KG1 (cell line): Measurements from ENCODE around the gene EPHB2.

Source experiments
- DNase-seq: peaks from one replicate; lab custom pipeline; 2025; lab: John Stamatoyannopoulos, UW

The EPHB2 gene

DNA sequence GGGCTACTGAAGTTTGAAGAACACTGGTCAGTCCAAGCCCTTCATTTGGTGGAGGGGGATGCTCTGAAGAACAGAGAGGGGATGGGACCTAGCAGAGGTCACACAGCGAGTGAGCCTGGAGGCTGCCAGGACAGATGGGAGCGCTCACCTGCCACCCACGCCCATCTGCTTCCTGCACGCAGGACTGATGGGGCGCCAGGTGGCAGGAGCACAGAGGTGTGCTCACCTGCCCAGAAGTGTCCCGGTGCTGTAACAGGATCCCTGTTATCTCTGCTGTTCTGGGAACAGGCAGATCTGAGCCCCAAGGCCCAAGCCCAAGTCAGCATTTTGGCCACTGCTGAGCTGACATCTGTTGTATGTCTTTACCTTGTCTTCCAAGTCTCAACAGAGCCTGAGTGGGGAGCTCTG is 40.5 kb downstream of the EPHB2 start:
- DNase-seq = no peak

DNA sequence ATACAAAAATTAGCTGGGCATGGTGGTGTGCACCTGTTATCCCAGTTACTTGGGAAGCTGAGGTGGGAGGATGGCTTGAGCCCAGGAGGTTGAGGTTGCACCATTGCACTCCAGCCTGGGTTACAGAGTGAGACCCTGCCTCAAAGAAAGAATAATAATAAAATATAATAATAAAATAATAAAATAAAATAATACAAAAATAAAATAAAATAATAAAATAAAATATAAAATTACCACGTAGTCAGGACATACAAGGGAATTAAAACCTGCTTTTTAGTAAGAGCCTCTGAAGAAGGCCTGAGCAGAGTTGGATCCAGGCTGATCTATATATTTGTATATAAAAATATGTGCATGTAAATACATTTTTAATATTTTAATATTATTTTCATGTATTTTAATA is 41.7 kb downstream of the EPHB2 start:
- DNase-seq = no peak

DNA sequence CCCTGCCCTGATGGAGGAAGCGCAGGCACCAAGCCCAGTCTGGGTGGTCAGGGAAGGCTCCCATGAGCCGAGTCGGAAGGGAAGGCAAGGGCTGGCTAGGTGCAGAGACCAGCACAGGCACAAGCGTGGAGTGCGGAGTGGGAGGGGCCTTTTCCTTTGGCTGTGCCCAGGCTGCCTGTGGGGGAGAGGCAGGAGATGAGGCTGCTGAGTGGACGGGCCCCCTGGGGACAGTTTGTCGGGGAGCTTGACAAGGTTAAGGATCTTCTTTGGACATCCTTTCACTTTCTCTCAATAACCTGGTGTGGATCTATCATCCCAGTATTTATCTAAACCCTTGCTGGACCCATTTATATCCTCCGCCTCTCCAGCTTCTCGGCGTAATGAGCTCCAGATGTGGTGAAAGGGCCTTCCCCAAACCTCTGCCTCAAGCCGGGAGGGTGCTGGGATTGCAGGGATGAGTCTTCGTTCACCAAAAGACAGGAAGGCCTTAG is 42.9 kb downstream of the EPHB2 start:
- no peak for DNase-seq

DNA sequence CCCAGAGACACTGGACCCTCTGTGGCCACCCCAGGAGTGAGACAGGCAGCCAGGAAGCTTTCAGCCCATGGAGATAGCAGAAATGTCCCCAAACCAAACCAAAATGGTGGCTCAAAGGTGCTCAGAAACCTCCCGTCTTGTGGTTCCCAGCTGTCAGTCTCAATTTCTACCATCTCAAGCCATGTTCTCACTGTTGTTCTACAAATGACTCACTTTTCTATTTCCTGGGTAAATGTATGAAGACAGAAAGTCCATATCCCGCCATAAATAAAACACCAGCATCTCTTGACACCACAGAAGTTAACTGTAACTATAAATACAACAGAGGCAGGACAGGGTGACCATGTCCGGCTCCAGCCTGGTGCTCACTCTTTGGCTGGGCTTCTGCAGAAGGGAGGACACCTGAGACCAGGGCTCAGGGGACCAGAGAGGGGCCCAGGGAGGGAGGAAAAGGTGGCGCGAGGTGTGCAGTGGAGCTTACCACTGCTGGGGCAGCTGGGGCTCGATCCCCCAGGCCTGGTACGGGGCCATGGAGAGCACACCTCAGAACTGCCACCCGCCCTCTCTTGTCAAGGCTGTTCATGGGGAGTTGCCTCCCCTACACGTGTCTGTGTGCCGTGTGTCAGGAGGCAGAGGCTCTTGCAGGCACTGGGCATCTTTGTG is 43.6 kb downstream of the EPHB2 start:
- no peak for DNase-seq

DNA sequence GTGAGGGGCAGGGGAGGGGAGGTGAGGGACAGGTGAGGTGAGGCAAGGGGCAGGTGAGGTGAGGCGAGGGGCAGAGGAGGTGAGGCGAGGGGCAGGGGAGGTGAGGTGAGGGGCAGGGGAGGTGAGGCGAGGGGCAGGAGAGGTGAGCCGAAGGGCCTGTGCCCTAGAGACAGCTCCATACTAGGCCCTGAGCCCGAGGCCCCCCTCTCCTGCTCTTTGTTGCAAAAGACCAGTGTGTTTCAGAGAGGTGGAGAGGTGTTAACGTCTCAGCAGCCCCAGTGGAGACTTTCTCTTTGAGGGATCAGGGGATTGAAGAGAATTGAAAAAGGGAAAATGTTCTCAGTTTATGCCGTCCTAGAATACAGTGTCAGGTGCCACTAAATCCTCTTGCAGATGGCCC is 44.2 kb downstream of the EPHB2 start:
- no peak for DNase-seq

DNA sequence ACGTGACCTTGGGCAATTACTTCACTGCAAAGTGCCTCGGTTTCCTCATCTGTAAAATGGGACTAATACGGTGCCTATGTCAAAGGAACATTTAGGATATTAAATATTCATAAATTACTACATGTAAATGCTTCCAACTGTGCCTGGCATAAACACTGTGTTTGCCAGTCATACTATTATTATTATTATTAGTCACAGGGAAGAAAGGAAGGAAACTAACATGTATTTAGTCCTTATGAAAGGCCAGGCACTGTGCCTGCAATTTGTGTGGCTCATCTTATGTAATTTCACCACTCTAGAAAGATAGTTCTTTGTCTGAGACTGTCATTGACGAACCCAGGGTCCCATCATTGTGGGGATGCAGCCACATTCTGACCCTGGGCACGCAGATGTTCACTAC is 45.0 kb downstream of the EPHB2 start:
- no peak for DNase-seq

DNA sequence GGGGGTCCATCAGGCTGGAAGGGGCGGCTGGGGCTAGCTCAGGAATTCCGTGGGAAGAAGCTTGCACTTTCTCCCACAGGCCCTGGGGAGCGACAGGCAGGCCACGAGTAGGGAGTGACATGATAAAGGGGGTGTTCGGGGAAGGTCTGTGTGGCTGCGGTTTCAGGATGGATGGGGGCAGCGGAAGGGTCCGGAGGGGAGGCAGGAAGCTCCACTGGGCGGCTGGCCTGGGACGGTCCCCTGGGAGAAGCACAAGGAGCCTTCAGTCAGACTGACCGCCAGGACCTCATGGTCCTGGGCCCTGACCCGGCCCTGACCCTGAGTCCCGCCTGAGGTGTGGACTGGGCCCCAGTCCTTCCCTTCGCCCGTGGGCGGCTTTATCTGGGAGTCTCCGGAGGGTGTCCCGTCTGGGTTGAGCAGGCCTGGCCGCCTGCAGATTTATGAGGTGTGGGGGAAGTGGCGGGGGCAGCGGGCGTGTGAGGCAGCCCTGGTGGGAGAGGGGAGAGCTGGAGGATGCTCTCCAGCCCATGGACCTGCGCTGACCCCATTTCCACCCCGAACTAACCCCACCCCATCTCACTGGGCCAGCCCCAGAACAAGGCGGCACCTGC is 45.6 kb downstream of the EPHB2 start:
- DNase-seq = no peak

DNA sequence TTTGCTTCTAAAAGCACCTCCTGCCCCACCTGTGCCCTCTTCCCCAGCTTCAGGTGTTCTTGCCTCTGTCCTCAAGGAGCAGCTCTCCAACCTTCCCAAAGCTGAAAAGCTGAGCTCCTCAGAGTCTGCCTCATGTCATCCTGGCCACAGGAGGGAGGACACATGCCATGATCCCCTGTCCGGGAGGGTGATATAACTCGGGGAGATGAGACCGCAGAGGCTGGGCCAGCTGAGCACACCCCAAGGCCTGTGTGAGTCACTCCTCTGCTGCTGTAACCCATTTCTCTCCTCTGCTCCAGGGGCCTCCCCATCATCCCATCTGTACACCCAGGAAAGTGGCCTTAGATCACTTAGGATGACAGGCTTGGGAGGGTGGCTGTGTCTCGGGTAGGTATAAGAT is 49.8 kb downstream of the EPHB2 start:
- DNase-seq = no peak

DNA sequence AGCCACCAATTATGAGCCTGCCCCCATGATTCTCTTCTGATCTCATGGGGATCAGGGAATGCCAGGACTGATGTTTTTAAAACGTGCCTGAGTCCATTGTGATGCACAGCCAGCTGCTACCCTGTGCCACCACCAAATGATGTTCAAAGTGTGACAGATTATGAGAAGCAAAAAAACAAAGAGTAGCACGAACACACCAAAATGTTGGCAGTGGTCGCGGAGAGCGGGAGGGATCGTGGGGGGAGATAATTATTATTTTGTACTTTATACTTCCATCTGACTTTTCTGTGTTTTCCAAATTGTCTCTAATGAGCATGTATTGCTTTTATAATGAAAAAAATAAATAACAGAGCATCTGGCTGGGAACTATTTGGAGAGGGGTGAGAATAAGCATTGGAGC is 50.5 kb downstream of the EPHB2 start:
- DNase-seq = no peak

DNA sequence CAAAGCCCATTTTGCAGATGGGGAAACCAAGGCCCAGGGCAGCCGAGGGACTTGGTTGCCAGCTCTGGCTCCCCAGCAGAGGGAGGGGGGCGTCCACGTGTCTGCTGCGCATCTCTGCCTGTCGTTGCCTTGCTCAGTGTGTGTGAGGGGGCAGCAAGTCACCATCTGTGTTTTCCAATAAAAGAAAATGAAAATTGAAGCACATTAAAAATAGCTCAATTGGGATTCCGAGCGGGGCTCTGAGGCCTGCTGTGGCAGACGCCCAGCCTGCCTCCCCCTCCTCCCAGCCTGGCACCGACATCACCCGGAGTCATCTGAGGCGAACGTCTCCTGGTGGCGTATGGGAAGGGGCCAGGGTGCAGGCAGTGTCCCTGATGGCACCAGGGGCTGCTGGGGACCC is 51.2 kb downstream of the EPHB2 start:
- DNase-seq = no peak

DNA sequence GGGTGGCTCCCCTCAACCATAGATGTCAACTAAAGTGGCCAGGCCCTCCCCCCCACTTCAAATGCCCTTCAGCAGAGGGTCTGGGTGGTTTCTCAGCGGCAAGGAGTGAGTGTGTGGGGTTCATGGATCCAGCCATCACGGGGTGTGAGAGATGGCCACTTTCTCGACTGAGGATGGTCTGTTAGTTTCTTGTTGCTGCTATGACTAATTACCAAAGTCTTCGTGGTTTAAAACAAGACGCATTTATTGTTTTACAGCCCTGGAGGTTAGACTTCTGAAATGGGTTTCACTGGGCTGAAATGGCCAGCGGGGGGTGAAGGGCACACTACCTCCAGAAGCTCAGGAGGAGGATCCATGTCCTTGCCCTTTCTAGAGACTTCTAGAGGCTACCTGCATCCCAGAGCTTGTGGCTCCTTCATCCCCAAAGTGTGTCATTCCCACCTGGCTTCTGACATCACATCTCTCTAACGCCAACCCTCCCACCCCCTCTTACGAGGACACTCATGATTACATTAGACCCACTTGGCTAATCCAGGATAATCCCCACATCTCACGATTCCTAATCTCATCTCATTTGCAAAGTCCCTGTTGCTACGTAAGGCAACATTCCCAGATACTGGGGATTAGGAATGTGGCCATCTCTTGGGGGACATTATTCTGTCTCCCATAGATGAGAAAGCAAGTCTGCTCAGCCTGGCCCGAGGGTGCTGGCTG is 53.0 kb downstream of the EPHB2 start:
- DNase-seq = no peak

DNA sequence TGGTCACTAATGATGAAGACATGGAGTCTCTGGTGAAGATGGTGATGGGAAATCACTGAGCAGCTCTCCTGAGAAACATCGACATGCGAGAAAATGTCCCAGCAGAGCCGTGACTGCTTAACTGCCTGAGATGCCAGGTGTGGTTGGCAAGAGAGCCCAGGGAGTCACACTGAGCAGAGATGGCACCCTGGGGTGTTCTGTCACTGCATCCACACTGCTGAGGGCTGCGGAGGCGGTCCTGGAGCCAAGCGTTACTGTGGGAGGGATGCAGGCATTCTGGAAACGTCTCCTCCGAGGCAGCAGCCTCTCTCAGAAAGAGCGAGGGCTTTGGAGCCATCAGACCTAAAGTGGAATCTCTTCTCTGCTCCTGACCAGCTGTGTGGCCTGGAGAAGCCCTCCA is 57.2 kb downstream of the EPHB2 start:
- DNase-seq = no peak

DNA sequence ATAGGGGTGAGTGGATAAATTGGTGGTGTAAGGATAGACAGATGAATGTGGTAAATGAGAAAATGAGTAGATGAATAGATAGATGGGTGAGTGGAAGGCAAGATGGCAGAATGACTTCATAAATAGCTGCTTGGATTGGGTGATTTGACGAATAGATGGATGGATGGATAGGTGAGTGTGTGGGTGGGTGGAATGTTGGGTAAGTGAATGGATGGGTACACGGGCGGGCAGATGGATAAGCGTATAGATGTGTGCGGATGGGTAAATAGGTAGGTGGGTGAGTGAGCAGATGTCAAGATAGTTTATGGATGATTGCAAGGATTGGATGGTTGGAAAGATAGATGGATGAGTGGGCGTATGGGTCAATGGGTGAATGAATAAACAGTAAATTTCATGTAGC is 59.3 kb downstream of the EPHB2 start:
- DNase-seq = no peak

DNA sequence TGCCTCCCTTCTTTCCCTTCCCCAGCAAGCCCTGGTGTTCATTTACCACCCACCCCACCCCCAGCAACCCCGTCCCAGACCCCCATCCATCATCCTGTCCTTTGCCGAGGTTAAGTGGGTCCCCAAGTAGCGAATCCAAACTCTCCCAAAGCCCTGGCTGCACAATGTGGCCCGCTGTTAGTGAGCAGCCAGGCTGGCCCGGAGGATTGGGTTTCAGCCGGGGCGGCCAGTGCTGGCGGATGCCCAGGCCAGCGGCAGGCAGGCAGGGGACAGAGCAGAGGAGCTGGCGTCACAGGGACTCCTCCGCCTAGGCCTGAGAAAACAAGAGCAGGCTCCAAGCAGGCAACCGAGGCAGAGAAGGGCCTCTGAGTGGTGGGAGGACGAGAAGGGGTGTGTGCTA is 61.4 kb downstream of the EPHB2 start:
- DNase-seq = no peak

DNA sequence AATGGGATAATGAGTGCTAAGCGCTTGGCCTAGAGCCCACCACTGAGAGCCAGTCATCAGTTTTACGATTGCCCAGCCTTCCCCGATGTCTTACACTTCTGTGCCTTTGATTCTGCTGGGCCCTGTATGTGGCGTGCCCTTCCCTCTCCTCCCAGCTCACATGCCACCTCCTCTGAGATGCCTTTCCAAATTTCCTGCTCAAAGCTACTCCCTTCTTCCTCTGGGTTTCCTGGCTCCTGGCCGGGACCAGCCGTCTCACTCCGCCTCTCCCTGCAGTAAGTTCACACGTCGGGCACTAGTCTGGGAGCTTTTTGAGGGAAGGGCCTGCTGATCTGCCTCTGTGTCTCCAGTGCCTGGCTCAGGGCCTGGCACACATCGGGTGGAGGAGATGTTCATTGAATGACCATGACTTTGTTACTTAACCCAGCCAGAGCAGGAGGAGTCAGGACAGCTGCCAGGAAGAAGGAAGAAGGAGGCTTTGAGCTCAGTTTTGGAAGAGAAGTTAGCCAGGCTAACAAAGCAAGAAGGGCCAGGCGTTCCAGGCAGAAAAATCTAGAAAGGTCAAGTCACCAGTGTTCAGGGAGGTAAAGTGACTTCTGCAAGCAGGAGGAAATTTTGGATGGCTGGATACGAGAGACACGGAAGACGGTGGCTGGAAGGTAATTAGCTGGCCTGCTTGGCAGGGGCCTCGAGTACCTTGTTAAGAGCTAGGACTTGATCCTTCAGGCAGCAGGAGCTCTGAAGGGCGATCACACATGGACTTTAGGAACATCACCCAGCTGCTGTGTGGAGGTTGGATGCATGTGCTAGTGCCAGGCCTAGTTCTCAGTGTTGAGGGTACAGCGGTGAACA is 63.6 kb downstream of the EPHB2 start:
- DNase-seq = no peak

DNA sequence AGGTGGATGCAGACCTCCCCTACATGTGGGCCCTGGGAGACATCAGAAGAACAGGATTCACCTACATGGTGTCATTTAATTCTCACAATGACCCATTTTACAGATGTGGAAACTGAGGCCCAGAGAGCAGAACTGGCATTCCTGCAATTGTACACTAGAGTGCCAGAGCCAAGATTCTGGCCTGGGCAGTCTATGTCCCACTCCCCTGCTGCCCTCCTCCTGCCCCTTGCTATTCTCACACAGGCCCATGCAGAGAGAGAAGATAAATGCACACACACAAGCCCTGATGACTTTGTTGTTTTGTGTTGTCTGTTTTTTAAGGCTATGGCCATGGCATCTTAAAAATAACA is 64.2 kb downstream of the EPHB2 start:
- DNase-seq = no peak

DNA sequence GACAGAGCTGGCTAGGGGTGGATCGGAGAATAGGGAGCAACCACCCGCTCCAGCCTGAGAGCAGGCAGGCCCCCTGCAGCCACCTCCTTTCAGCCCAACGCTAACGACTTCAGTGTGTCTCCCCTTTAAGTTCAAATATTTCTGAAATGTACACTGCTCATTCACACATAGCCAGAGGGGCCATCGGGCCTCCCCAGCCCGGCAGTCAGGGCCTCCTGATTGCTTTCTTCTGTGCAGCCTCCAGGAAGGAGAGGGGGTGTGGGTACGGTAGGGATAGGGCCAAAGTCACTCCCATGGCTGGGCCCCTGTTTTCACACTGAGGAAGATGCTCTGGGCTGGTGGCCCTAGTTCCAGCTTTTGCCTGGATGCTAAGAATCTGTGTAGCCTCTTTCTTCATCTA is 64.8 kb downstream of the EPHB2 start:
- no peak for DNase-seq

DNA sequence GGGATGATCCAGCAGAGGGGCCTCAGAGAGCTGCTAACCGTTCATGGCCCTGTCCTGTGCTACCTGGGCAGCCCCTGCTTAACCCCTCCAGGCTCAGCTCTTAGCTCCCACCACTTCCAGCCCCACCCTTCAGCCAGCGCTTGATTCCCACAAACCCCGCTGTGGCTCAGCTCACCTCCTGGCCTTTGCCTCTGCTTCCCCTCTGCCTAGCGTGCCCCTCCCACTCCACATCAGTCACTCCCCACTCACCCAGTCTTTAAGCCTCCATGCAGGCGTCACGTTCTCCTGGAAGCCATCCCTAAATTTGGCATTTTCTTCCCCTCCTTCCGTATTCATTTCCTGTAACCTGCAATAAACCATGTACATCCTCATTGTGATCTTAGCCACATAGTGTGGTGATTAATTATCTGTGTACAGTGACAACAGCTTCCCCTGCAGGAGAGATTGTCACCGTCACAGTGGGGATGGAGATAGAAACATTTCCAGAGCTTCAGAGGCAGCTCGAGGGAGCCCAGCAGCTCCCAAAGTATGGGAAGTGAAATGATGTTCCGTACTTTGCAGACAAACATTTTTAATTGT is 65.5 kb downstream of the EPHB2 start:
- DNase-seq = no peak

DNA sequence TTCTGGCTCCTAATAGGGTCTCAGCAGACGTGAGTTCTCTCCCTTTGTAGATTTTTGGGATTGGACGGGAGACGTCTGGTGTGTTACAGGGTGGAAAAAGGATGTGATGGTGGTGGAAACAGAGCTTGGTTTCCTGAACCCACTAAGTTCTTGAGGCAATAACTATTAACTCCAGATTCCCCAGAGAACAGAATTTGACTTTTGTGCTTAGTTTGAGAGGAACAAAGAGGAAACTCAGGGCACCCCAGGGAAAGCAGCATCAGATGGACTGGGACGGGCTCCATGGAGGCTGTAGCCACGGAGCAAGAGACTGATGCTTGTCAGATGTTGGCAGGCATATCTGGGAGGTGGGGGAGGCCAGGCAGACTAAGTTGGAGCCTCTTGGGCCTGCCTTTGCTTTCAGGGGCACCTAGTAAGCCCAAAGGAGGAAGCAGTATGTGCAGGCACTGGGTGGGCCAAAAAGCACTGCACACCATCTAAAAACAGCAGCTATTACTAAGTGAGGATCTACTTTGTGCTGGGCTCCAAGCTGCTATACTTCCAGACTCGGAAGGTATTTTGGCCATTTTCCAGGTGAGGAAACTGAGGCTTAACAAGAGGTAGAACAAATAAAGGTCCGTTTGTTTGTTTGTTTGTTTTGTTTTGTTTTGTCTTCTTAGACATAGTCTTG is 66.9 kb downstream of the EPHB2 start:
- DNase-seq = no peak

DNA sequence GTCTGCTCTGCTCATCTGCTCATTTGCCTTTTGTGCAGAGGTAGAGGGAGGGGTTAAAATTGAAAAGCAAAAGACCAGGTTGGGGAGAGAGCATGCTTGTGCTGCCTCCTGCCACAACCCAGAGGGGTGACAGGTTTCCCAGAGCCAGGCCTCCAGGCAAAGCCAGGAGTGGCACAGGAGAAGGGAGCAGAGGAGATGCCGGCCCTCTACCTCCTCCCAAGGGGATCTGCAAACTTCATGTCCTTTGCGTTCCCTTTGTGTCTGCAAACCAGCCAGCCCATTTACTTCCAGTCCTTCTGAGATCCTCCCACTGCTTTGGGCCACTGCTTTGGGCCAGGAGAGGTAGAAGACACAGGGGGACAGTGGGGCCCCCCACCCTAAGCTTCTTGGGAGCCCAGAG is 67.8 kb downstream of the EPHB2 start:
- DNase-seq = no peak

DNA sequence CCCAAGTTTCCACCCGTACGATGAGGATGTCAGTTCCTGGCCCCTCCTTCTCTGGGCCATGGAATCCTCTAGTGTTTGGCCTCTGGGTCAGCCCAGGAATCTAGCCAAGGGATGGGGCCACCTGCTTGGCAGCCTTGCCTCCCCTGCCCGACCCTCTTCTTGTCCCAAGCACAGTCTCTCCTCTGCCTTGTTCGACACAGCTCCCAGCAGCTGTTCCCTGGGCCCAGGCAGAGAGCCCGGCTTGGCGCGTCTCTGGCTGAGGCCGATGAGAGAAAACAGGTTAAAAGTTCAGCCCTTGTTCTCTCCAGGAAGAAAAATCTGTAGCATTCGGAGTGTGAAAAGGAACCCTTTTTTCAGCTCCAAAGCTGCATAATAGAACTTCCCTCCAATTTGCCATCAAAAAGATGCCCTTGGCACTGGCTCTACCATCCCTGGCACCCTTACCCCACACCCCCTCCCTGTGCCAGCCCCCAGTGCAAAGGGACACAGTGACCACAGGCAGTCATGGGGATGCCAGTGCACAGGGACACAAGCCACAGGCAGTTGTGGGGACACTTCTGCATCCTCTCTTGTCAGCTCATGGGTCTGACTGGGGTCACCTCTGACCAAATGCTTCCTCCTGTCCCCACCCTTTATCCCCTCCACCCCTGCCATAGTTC is 68.4 kb downstream of the EPHB2 start:
- no peak for DNase-seq
